Right atrium auricular region (tissue), 2 donors: Measurements from ENCODE around the gene BAIAP2. TPM values are rescaled to one million over a fixed set of nuclear protein-coding genes. Genes with fewer than 3 reads are reported as not detected.

Experiments used
- DNase-seq: peaks from one replicate; pipeline ENCODE4 v3.0.0-alpha.2; 2019; ENCODE audit warnings: low spot score
- H3K27ac ChIP-seq, 2 donors: fragments of 200-600 bp; sonication (generic); 1 replicate in 1 of 2; 2 replicates in 1 of 2; pipeline ENCODE4 v1.5.1; 2016 to 2019
- H3K27me3 ChIP-seq, 2 donors: fragments of 200-600 bp; sonication (generic); one replicate each; pipeline versions ENCODE4 v1.5.1 to v1.6.0; 2017 to 2019
- H3K36me3 ChIP-seq: fragments of 200-600 bp; sonication (generic); one replicate; pipeline ENCODE4 v1.5.1; 2016
- H3K4me1 ChIP-seq, 2 donors: fragments of 200-600 bp; sonication (generic); one replicate each; pipeline versions ENCODE4 v1.5.1 to v1.6.0; 2017 to 2019
- H3K4me3 ChIP-seq, 2 donors: fragments of 200-600 bp; sonication (generic); 1 replicate in 1 of 2; 2 replicates in 1 of 2; pipeline ENCODE4 v1.5.1; 2017 to 2019; ENCODE audit warnings: mild to moderate bottlenecking in 1 of 2, moderate library complexity in 1 of 2
- H3K9me3 ChIP-seq, 2 donors: fragments of 200-600 bp; sonication (generic); one replicate each; pipeline ENCODE4 v1.5.1; 2019
- total RNA-seq, 2 donors: library from RNA; depleted of rRNA; stranded (reverse); fragments of >200 nt; gene quantifications; one replicate each; pipeline ENCODE4 v1.1.0, GENCODE V29; 2016
- TF ChIP-seq, protein P1 (sequence below), 2 donors: fragments of 200-600 bp; sonication (generic); IDR thresholded peaks; one replicate each; pipeline ENCODE4 v1.5.1; 2019; ENCODE audit warnings: antibody characterized with exemption in 2 of 2

The BAIAP2 gene
- total RNA-seq, 2 donors from 2014 or later = 27.9 to 36.5 TPM

DNA sequence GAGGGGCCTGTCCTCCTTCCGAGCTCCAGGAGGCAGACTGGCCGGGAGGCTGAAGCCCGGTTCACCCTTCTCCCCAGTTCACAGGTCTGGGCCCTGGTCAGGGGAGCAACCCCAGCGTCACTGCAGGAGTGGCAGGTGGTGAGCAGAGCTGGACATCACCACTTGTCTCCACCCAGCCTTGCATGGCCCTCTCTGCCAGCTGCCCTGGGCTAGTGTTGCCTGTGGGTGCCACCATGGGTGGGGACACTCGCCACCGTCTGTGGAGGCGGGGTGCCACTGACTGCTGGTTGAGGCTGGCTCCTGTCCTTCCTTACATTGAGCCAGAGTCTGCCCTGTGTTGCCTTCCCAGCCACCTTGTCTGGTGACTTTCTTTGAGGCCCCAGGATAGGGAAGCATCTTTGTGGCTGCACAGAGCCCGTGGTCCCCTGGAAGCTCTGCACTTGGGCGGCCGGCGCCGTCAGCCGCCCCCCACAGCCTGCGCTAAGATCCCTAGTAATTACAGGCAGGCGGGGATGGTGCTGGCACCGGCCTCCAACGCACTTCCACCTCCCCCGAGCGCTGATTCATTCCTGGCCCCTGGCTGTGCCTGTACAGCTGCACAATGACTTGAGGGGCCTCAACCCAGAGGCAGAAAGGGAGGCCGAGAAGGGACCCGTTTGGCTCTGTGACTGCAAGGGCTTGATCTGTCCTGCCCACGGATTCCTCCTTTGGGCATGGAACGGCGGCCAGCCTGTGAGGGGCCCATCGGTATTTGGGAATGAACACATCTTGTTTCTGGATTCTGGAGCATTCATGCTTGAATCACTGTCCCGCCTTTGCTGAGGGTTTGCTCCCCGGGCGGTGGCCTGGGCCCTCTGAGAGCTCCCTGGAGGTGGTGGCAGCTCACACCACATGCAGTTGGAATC lies 5.2 kb downstream of the BAIAP2 start:
- Histone ChIP-seq H3K27me3 (no peaks in the 10 kb centered on the region), H3K27ac (peak overlapping the region; percentile 15 to 16), H3K9me3 (no peaks in the 10 kb centered on the region), H3K36me3 (no peaks in the 10 kb centered on the region), H3K4me1 (peaks cover 0 to 85% of the 10 kb centered on the region in 2 donors), H3K4me3 (no peak overlapping the region)
- DNase-seq = no peak
- TF ChIP-seq, protein P1, sequence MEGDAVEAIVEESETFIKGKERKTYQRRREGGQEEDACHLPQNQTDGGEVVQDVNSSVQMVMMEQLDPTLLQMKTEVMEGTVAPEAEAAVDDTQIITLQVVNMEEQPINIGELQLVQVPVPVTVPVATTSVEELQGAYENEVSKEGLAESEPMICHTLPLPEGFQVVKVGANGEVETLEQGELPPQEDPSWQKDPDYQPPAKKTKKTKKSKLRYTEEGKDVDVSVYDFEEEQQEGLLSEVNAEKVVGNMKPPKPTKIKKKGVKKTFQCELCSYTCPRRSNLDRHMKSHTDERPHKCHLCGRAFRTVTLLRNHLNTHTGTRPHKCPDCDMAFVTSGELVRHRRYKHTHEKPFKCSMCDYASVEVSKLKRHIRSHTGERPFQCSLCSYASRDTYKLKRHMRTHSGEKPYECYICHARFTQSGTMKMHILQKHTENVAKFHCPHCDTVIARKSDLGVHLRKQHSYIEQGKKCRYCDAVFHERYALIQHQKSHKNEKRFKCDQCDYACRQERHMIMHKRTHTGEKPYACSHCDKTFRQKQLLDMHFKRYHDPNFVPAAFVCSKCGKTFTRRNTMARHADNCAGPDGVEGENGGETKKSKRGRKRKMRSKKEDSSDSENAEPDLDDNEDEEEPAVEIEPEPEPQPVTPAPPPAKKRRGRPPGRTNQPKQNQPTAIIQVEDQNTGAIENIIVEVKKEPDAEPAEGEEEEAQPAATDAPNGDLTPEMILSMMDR (IDR thresholded peaks at IDR 0.05) = no peak

DNA sequence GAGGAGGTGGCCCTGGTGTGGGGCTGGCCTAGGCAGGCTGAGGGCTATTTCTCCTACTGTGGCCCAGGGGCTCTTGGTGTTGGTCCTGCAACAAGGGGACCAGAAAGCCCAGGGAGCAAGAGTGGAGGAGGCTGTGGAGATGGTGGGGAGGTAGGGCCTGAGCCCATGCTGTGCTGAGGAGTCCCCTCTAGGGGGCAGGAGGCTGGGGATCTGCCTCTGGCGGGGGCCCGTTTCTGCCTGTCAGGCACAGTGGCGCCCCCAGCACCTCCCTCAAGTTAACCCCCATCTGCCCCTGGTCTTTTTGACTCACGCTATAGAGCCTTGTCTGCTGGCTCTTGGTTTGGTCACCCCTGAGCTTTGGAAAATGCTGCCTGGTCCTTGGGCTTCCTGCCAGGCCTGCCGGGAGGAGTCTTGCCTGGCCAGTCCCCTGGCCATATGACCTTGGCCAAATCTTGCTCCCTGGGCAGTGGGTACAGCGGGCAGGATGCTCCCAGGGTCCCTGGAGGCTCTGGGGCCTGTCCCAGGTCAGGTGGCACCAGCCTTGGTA lies 5.9 kb downstream of the BAIAP2 start:
- Histone ChIP-seq H3K27ac (peak overlapping the region; percentile 15 to 16), H3K4me1 (peaks cover 0 to 92% of the 10 kb centered on the region in 2 donors)
- TF ChIP-seq, protein P1 (IDR thresholded peaks at IDR 0.05) = peak in 1 of 2 donors; percentile 43

DNA sequence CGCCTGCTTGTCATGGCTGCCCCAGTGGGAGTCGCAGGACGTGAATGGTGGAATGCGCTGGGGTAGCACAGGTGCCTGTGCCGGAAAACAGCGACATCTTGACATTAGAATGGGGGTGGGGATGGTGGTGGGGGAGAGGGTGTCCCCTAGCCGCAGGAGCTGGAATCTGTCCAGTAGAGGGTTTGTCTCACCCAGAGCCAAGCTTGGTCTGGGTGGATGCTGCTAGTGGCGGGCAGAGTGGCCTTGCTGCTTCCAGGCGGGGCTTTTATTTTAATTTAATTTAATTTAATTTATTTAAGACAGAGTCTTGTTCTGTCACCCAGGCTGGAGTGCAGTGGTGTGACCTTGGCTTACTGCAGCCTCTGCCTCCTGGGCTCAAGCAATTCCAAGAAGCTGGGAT lies 7.7 kb downstream of the BAIAP2 start:
- no peak for DNase-seq
- Histone ChIP-seq H3K36me3 (no peaks in the 10 kb centered on the region), H3K4me1 (peaks cover 0 to 92% of the 10 kb centered on the region in 2 donors), H3K9me3 (no peaks in the 10 kb centered on the region), H3K27me3 (no peaks in the 10 kb centered on the region), H3K27ac (peak overlapping the region in 1 of 2 donors; percentile 88), H3K4me3 (no peak overlapping the region)
- TF ChIP-seq, protein P1 (IDR thresholded peaks at IDR 0.05) = no peak

More for the DNA sequence above, 5.9 kb downstream of the BAIAP2 start:
- Histone ChIP-seq H3K27me3 (no peaks in the 10 kb centered on the region), H3K4me3 (no peak overlapping the region), H3K9me3 (no peaks in the 10 kb centered on the region), H3K36me3 (no peaks in the 10 kb centered on the region)
- DNase-seq = no peak

DNA sequence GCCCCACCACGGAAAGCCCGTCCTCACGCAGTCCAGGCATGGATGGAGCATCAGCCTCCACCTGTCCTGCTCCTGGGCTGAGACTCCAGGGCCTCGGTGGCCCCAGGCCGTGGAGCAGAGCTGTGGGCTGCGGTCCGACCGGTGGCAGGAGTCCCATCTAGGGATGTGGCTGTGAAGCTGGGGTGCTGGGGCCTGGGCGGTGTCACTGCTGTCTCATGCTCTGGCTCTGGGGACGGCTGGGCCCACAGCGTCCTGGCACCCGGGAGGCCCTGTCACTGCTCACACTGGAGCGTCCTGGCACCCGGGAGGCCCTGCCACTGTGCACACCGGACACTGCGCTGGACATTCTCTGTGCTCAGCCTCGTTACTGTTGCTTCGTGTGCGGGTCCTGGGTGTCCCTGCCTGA lies 8.4 kb downstream of the BAIAP2 start:
- H3K36me3 ChIP-seq = no peaks in the 10 kb centered on the region
- no peaks in the 10 kb centered on the region for H3K9me3 ChIP-seq
- peak overlapping the region; percentile 88 for H3K27ac ChIP-seq
- no peak for DNase-seq
- no peak overlapping the region for H3K4me3 ChIP-seq
- TF ChIP-seq, protein P1 (IDR thresholded peaks at IDR 0.05) = no peak
- H3K27me3 ChIP-seq = no peaks in the 10 kb centered on the region
- H3K4me1 ChIP-seq = peaks cover 0 to 91% of the 10 kb centered on the region in 2 donors

DNA sequence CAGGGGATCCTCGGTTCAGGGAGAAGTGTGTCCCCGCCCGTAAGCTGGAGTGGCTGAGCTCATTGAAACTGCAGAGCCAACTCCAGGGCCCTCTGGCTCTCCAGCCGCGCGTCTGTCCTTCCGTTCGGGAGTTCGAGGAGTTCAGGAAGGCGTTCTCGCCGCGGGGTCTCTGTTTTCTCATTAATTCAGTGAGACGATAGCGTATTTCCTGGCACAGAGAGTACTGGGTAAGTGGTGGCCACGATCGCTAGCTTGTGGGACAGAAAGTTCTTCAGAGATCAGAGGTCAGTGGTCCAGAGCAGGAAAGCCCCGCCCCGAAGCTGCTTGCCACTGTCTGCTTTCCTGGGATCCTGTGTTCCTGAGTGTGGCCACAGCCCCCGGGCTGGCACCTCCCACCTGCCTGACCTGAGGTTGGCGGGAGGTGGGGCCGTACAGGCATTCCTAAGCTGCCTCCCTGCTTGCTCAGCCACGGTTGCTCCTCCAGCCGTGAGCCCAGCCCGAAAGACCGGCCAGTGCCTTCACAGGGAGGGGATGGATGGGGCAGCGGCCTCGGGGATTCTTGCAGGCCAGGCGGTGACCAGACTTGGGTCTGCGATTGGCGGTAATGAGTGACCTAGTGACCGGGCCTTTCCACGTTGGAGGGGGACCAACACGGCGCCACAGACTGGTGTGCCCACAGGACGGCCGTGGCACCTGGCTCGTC lies 8.9 kb downstream of the BAIAP2 start:
- no peaks in the 10 kb centered on the region for H3K27me3 ChIP-seq
- DNase-seq = no peak
- H3K36me3 ChIP-seq = no peaks in the 10 kb centered on the region
- TF ChIP-seq, protein P1 (IDR thresholded peaks at IDR 0.05) = no peak
- H3K9me3 ChIP-seq = no peaks in the 10 kb centered on the region
- H3K4me3 ChIP-seq = peak overlapping the region in 1 of 2 donors; percentile 19
- H3K4me1 ChIP-seq = peaks cover 0 to 91% of the 10 kb centered on the region in 2 donors
- H3K27ac ChIP-seq = peak overlapping the region; percentile 88
